ENCODE results near the gene CLEC2A. TPM values are rescaled to one million over a fixed set of nuclear protein-coding genes. Genes with fewer than 3 reads are reported as not detected.
"Not testable (repeated sequence)": the region's sequence is repeated elsewhere in the genome, so short reads cannot be mapped to it uniquely, and the experiment has no call there.

CLEC2A gene
- total RNA-seq, 6 experiments from 2014 or later: not detected

GRCh38 chr12:9880532-9881078 is 51.6 kb downstream of the CLEC2A start:
- Histone ChIP-seq H3K27ac (no peak overlapping the region), H3K4me3 (no peak overlapping the region), H3K9me3 (no peaks in the 10 kb centered on the region), H3K4me1 (peaks cover 0 to 9% (median 0%) of the 10 kb centered on the region in 4 donors), H3K36me3 (no peaks in the 10 kb centered on the region), H3K27me3 (no peaks in the 10 kb centered on the region)
- TF ChIP-seq CTCF (IDR thresholded peaks at IDR 0.05): no peak
- no peak for TF ChIP-seq POLR2A (IDR thresholded peaks at IDR 0.05)
- ATAC-seq (peak in 3 of 4 donors; percentile 13 to 80 (median 20)), DNase-seq (no peak)
- intact Hi-C loops (cut with DNase I): no loop called here
- 74% methylated on average over 3 of the region's 4 CpGs for WGBS (ENCODE audit: insufficient coverage, low coverage, low lambda C conversion rate, missing lambda C conversion rate)

- H3K27ac ChIP-seq; H3K9me3 ChIP-seq; intact Hi-C loops (cut with DNase I); ATAC-seq; DNase-seq; H3K27me3 ChIP-seq; H3K36me3 ChIP-seq; H3K4me1 ChIP-seq; H3K4me3 ChIP-seq: not testable (repeated sequence)
- WGBS (ENCODE audit: insufficient coverage, low coverage, low lambda C conversion rate, missing lambda C conversion rate): no CpG with 5 or more reads among the region's 26 CpGs
Measured at GRCh38 chr12:9876120-9876519, 56.0 kb downstream of the CLEC2A start.

- intact Hi-C loops (cut with DNase I): no loop called here
- no peak for TF ChIP-seq CTCF (IDR thresholded peaks at IDR 0.05)
Measured at GRCh38 chr12:9872742-9873141, 59.4 kb downstream of the CLEC2A start.

GRCh38 chr12:9872162-9872561 is 60.0 kb downstream of the CLEC2A start:
- Histone ChIP-seq H3K27ac (no peak overlapping the region), H3K4me1 (peaks cover 0 to 5% (median 0%) of the 10 kb centered on the region in 4 donors), H3K9me3 (no peaks in the 10 kb centered on the region), H3K36me3 (no peaks in the 10 kb centered on the region), H3K4me3 (no peak overlapping the region), H3K27me3 (no peaks in the 10 kb centered on the region)
- DNase-seq (no peak), ATAC-seq (no peak)
- WGBS (ENCODE audit: insufficient coverage, low coverage, low lambda C conversion rate, missing lambda C conversion rate): 92% methylated on average over 3 of the region's 3 CpGs
- intact Hi-C loops (cut with DNase I): no loop called here
- TF ChIP-seq CTCF (IDR thresholded peaks at IDR 0.05): no peak
- TF ChIP-seq POLR2A (IDR thresholded peaks at IDR 0.05): no peak

More at GRCh38 chr12:9872742-9873141, 59.4 kb downstream of the CLEC2A start:
- Histone ChIP-seq H3K4me3 (no peak overlapping the region), H3K36me3 (no peaks in the 10 kb centered on the region), H3K27me3 (no peaks in the 10 kb centered on the region), H3K9me3 (no peaks in the 10 kb centered on the region), H3K4me1 (peaks cover 0 to 5% (median 0%) of the 10 kb centered on the region in 4 donors), H3K27ac (no peak overlapping the region)
- WGBS (ENCODE audit: insufficient coverage, low coverage, low lambda C conversion rate, missing lambda C conversion rate): 84% methylated on average over 8 of the region's 11 CpGs
- DNase-seq: peak in 1 of 3 donors; percentile 17
- ATAC-seq: no peak

- Histone ChIP-seq H3K9me3 (no peaks in the 10 kb centered on the region), H3K36me3 (no peaks in the 10 kb centered on the region), H3K4me1 (peaks cover 0 to 5% (median 0%) of the 10 kb centered on the region in 4 donors), H3K27ac (peak overlapping the region; percentile 78 to 97 (median 87)), H3K4me3 (peak overlapping the region; percentile 33 to 50 (median 48)), H3K27me3 (no peaks in the 10 kb centered on the region)
- TF ChIP-seq POLR2A (IDR thresholded peaks at IDR 0.05): no peak
- no peak for TF ChIP-seq CTCF (IDR thresholded peaks at IDR 0.05)
- 6% methylated on average over 2 of the region's 2 CpGs for WGBS (ENCODE audit: insufficient coverage, low coverage, low lambda C conversion rate, missing lambda C conversion rate)
- ATAC-seq (peak; percentile 58 to 70 (median 62)), DNase-seq (peak in 1 of 3 donors; percentile 30)
- intact Hi-C loops (cut with DNase I): no loop called here
Measured at GRCh38 chr12:9870286-9870866, 61.8 kb downstream of the CLEC2A start.
